Inflammatory macrophage (primary cell): ENCODE measurements around the gene F2.
A peak's percentile ranks its signal among the peaks of the same experiment; 100 is the strongest.
"Not testable (repeated sequence)": the region's sequence is repeated elsewhere in the genome, so short reads cannot be mapped to it uniquely, and the experiment has no call there.

Experiments
- DNase-seq, 2 donors: peaks; one replicate each; pipeline ENCODE4 v3.0.0-alpha.2; 2020 to 2022

Gene F2

DNA sequence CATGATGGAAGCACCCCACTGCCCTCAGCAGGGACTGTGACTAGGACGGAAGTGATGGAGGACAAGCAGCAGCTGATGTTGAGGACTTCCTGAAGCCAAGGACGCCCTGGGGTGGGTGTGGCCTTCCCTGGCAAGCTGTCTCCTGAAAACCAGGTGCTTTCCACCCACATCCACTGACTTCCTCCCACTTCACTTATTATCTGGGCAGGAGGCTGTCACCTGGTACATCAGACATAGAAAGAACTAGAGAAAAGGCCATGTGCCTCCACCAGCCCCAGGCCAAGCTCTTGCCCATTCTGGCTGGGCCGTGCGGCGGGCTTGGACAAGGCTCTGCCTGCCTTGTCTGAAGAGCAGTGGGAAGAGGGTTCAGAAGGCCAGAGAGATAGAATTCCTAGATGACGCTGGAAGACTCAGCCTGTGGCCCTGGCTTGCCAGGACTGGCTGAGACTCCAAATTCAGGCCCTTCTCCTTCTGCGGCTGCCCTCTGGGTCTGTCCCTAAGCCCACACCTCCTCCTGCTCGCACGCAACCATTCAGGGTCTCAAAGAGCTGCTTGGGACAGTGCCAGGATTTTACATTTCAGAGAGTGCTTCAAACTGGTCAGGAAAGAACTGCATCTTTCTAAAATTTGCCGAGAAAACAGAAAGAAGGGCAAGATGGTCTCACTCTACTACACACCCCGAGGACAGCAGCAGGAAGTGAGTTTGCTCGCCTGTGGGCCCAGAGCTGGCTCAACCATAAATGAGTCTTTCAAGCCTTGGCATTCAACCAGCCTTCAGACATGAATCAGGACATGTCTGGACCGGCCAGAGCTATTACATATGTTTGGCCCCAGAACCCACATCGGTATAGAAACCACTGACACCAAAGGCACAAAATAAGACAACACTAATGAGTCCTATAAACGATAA lies 31.9 kb upstream of the F2 start:
- no peak for DNase-seq

DNA sequence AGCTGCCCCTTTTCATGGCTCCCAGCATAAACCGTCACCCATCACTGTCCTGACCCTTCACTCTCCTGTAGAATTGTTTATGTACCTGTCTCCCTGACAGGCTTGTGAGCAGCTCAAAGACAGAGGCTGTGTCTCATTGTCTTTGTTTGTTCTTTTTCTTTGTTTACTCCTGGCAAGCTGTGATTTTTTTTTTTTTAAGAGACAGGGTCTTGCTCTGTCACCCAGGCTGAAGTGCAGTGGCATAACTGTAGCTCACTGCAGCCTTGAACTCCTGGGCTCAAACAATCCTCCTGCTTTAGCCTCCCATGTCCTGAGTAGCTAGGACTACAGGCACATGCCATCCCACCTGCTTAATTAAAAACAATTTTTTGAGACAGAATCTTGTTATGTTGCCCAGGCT lies 28.3 kb upstream of the F2 start:
- DNase-seq: no peak

GRCh38 chr11:46692450-46692849 lies 26.6 kb upstream of the F2 start:
- no peak for DNase-seq

DNA sequence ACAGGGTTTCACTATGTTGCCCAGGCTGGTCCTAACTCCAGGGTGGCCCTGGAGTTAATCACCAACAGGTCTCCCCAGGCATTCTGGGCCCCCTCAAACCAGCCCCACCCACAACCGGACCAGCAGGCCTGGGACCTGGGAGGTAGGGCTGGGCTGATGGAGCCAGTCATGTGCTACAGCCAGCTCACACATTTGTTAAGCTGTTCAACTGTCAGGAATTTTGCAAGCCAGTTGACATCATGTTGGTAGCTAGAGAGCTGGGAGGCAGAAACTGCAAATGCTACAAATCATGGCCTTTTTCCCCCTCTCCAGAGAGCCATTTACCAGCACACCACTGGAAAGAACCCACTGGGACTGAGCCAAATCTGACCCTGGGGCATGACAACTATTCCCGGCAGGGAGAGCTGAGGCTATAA lies 25.4 kb upstream of the F2 start:
- no peak for DNase-seq

GRCh38 chr11:46694072-46694471 lies 24.9 kb upstream of the F2 start:
- no peak for DNase-seq

- DNase-seq: no peak
Observed at GRCh38 chr11:46694607-46695006, 24.4 kb upstream of the F2 start.

GRCh38 chr11:46695345-46696211 lies 23.4 kb upstream of the F2 start:
- no peak for DNase-seq

DNA sequence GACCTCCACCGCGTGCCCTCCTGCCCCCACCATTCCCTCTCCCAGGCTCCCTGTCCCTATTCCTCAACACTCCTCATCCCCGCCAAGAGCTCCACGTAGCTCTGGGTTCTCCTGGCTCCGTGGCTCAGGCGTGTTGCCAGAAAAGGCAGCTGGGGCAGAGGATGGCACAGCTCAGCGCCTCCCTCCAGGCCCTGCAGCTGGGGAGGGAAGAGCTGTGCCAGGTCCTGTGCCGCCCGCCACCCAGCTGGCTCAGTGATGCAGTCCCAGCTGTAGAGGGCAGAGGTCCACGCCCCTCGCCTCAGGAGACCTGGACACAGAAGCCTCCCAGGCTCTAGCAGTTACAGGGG lies 22.8 kb upstream of the F2 start:
- no peak for DNase-seq

GRCh38 chr11:46697303-46697702 lies 21.7 kb upstream of the F2 start:
- DNase-seq: no peak

- no peak for DNase-seq
Observed at GRCh38 chr11:46697723-46698122, 21.3 kb upstream of the F2 start.

DNA sequence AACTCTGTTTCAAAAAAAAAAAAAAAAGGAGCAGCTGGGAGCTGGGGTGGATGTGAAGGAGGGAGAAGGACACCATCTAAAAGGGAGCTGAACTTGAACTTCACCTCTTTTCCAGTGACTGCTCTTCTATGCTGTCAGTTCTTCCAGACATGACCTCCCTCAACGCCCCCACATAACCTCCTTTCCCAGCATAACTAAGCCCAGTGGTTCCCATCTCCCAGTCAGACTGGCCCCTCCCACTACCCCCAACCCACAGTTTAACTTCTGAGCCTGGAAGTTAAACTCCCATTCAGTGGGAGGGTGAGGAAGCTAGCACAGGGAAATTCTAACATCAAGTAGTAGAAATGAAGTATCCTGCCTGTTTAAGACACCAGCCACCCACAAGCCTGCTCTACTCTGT lies 20.4 kb upstream of the F2 start:
- DNase-seq: peak; percentile 38 to 62

- peak; percentile 99 for DNase-seq
Observed at GRCh38 chr11:46700241-46701077, 18.6 kb upstream of the F2 start, which contains the start of the genes ARHGAP1 and ZNF408. ARHGAP1 (minus strand) TSS chr11:46700619; CDS start chr11:46696107, 4,512 bp downstream. ZNF408 (plus strand) TSS chr11:46701031; CDS start chr11:46701048, 17 bp downstream.

DNA sequence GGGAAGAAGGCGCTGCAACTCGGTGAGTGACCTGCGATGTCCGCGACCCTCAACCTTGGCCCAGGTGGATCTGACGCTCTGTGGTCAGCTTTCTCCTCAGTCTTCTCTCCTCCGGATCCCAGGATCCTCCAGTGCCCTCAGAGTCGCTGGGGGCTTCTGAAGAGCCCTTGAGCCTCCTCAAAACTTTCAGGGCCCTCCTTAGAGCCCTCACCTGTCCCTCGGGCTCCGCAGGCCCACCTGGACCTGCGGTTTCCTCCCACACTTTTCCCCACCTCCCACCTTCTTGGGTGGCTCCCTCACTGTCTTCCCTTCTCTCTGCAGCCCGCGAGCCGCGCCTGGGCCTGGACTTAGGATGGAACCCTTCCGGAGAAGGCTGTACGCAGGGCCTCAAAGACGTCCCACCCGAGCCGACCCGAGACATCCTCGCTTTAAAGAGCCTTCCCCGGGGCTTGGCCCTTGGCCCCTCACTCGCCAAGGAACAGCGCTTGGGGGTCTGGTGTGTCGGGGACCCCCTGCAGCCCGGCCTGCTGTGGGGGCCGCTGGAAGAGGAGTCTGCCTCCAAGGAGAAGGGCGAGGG lies 17.8 kb upstream of the F2 start:
- no peak for DNase-seq

GRCh38 chr11:46705070-46705688 lies 13.8 kb upstream of the F2 start:
- DNase-seq: no peak

DNA sequence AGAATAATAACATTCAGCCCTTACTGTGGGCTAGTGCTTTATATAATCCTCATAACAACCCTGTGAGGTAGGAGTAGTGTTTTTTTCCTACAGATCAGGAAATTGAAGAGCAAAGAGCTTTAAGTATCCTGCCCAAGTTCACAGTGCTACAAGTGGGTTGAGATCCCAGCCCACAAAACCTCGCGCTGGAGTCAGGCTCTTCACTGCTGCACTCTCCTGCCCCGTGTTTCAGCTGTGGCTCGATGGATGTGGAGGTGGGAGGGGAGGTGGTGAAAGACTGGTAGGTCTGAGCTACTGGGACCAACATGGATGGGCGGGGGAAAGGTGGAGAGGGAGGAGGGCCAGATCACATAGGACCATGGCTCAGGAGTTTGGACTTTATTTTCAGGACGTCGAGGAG lies 12.1 kb upstream of the F2 start:
- DNase-seq: no peak

DNA sequence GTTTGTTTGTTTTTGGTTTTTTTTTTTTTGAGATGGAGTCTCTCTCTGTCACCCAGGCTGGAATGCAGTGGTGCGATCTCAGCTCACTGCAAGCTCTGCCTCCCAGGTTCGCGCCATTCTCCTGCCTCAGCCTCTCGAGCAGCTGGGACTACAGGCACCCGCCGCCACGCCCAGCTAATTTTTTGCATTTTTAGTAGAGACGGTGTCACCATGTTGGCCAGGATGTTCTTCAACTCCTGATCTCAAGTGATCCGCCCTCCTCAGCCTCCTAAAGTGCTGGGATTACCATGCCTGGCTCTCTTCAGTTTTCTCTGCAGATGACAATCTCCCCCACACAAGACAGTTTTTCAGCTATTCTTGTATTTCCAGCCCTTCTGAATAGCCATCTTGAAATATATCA lies 9.7 kb upstream of the F2 start:
- DNase-seq: not testable (repeated sequence)

- DNase-seq: no peak
Observed at GRCh38 chr11:46710821-46711269, 8.2 kb upstream of the F2 start.

DNA sequence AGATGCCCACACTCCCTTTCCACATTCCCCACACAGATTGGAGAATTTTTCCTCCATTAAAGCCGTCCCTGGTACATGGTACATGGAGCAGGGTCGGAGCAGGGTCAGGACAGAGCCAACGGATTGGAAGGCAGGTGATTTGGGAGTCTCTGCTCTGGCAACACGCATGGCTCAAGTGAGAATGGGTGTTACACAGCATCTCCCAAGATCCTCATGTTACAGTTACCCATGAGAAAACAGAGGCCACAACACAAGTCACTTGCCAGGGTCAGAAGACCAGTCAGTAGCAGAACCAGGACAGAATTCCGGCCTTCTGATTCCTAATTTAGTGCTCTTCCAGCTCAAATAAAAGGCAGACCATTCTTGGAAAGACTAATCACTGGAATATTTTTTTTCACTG lies 7.7 kb upstream of the F2 start:
- DNase-seq: no peak

DNA sequence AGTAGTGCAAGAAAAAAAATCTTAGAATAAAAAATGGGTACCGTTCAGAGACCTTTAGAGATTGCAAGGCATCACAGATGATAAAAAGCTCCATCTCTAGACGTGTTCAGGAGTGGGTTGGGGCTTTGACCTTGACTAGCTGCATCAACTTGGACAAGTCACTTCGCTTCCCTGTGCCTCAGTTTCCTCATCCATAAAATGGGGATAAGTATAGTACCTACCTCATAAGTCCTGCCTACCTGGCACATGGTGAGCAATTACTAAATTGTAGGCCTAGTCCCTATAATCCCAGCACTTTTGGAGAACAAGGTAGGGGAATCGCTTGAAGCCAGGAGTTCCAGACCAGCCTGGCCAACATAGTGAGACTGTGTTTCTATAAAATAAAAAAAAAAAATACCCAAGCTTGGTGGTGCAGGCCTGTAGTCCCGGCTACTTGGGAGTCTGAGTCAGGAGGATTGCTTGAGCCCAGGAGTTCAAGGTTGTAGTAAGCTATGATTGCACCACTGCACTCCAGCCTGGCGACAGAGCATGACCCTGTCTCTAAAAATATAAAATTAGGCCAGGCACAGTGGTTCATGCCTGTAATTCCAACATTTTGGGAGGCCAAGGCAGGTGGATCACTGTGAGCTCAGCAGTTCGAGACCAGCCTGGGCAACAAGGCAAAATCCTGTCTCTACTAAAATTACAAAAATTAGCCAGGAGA lies 6.0 kb upstream of the F2 start:
- DNase-seq: no peak

DNA sequence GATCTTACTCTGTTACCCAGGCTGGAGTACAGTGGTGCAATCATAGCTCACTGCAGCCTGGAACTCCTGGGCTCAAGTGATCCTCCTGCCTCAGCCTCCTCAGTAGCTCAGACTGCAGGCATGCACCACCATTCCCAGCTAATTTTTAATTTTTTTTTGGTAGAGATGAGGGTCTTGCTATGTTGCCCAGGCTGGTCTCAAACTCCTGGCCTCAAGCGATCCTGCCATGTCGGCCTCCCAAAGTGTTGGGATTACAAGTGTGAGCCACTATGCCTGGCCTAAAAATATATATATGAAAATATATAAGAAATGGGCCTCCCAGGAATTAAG lies 1.2 kb upstream of the F2 start:
- DNase-seq: not testable (repeated sequence)
